Measurements from ENCODE around the gene KLHL22.

DNA sequence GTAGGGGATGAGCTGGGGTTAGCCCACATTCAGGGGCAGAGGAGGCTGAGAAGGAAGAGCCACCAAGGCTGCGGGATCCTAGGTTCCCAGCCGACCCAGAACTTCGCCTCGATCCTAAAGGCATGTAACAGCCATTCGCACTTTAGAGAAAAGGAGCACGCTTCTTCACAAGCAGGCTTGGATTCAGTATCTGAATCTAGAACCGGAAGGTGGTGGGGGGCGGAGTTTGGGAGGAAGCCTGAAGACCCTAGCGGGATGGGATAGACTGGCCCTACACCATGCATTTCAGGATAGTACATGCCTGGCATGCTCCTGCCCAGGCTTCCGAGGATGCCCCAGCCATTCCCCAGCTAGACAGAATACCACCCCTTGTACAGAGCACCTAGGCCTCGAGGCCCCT is 62.4 kb downstream of the KLHL22 start:
- TF ChIP-seq CTCF (IDR thresholded peaks at IDR 0.05) (no peak), POLR2A (IDR thresholded peaks at IDR 0.05) (no peak)
